Measurements from ENCODE around the gene IL17RE.

Gene IL17RE

GRCh38 chr3:9951962-9952805 is 49.5 kb downstream of the IL17RE start, which contains the start of gene PRRT3 (continued):
- TF ChIP-seq ZNF837 (tag by site-specific recombination; IDR thresholded peaks at IDR 0.05) (no peak), ZNF398 (tag by site-specific recombination; IDR thresholded peaks at IDR 0.05) (peak; percentile 61), ZBTB10 (tag by site-specific recombination; IDR thresholded peaks at IDR 0.05) (peak; percentile 84), PRDM10 (tag by site-specific recombination; IDR thresholded peaks at IDR 0.05) (peak; percentile 96), ZNF623 (tag by site-specific recombination; IDR thresholded peaks at IDR 0.05) (0 out of 2 replicates have a peak, but pooled peaks have one; percentile 29), ZBTB8A (tag by site-specific recombination; IDR thresholded peaks at IDR 0.05) (peak; percentile 61), ZNF692 (tag by site-specific recombination; IDR thresholded peaks at IDR 0.05) (0 out of 2 replicates have a peak, but pooled peaks have one; percentile 44), ZNF510 (tag by site-specific recombination; IDR thresholded peaks at IDR 0.05; ENCODE audit: insufficient replicate concordance) (no peak), ZNF146 (tag by site-specific recombination; IDR thresholded peaks at IDR 0.05) (no peak), ZNF280D (tag by site-specific recombination; IDR thresholded peaks at IDR 0.05) (peak; percentile 87), PRDM1 (tag by site-specific recombination; IDR thresholded peaks at IDR 0.05) (no peak), ZNF362 (tag by site-specific recombination; IDR thresholded peaks at IDR 0.05) (peak; percentile 66; the same call in 1 of the 2 replicates), ZNF24 (tag by site-specific recombination; IDR thresholded peaks at IDR 0.05) (peak; percentile 74; the same call in 1 of the 2 replicates), ZBTB26 (tag by site-specific recombination; optimal IDR thresholded peaks at IDR 0.05) (peak; percentile 90), ZNF514 (tag by site-specific recombination; IDR thresholded peaks at IDR 0.05) (no peak), ZNF423 (tag by site-specific recombination; IDR thresholded peaks at IDR 0.05) (no peak), GFI1B (tag by site-specific recombination; IDR thresholded peaks at IDR 0.05) (no peak), TRIM28 (IDR thresholded peaks at IDR 0.05; ENCODE audit: borderline replicate concordance, low read length) (no peak), ZNF48 (tag by site-specific recombination; IDR thresholded peaks at IDR 0.05) (no peak), ZNF114 (tag by site-specific recombination; IDR thresholded peaks at IDR 0.05) (no peak), GLI2 (tag by site-specific recombination; IDR thresholded peaks at IDR 0.05; ENCODE audit: borderline replicate concordance, low read depth) (no peak), ZEB2 (tag by site-specific recombination; IDR thresholded peaks at IDR 0.05) (no peak), ZBTB48 (tag by site-specific recombination; IDR thresholded peaks at IDR 0.05) (peak; percentile 88)
